K562 (cell line): Measurements from ENCODE around the gene METTL15.

Experiments used
- EHMT2 ChIP-seq: fragments of 450-650 bp; IDR thresholded peaks from 2 replicates; pipeline ENCODE4 v1.6.1; 2018; ENCODE audit warnings: antibody characterized with exemption
- RCOR1 ChIP-seq, 2 experiments: IDR thresholded peaks; 2 replicates each; pipeline ENCODE4 v1.6.1; 2012; ENCODE audit warnings: low read depth in 2 of 2, low read length in 2 of 2, borderline replicate concordance in 1 of 2, improper control_type of control experiment in 1 of 2
- U2AF1 ChIP-seq: fragments of 200-400 bp; formaldehyde crosslinking; optimal IDR thresholded peaks from 2 replicates; pipeline ENCODE3; 2017; ENCODE audit warnings: mild to moderate bottlenecking, low read depth, low read length, moderate library complexity
- ZNF133 ChIP-seq: fragments of 250-450 bp; sonication (Bioruptor Pico); IDR thresholded peaks from 2 replicates; pipeline ENCODE4 v1.4.0; 2020; ENCODE audit warnings: mild to moderate bottlenecking

DNA sequence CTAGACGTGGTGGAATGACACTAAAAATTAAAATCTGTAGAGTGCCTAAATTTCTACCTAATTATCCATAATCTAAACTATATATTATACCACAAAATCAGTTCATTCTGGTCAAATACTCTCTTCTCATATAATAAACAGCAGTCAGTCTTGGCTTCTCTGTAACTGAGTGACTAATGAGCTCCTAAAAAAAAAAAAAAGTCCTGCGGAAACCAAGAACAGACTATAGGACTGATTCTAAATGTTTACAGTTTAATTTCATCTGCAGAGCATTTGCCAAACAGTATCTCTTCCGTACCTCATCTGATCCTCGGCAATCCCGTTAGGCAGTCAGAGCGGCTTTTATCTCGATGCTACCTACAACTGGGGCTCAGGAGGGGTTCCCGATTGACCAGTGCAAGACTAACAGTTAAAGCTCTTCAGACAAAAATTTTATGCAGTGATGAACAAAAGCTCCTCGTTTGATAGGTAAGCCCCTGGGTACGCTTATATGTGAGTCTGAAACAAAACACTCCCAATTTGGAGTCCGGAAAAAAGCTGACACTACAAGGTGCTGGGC, 918 bp upstream of the METTL15 start:
- no peak for TF ChIP-seq U2AF1
- TF ChIP-seq EHMT2, result no peak
- no peak for TF ChIP-seq ZNF133 (CRISPR knock-in tag)
- no peak for TF ChIP-seq RCOR1 (IDR thresholded peaks at IDR 0.05; ENCODE audit: borderline replicate concordance in 1 of 2, low read depth in 2 of 2, low read length in 2 of 2)
